Fibroblast of skin of abdomen (primary cell): ENCODE results near the gene HRH2.

Experiments
- DNase-seq: peaks from one replicate; pipeline ENCODE4 v3.0.0-alpha.2; 2013

Gene HRH2

DNA sequence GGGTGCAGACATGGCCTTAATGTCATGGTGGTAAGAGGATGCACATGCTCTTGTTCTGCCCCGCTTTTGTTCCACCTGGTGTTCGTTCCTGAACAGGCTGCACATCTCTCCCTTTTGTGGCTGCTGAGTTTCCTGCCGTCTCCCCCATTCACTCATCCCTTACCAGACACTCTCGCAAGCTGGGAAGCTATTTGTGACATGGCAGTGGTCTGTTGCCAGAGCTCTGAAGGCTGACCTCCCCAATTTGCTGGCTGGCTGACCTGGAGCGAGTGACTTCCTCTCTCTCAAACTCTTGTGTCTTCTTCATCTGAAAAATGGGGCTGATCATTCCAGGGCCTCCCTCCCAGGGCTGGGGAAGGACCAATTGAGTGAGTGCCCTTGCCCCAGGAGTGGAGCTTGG, 35.9 kb downstream of the HRH2 start:
- DNase-seq, result no peak

GRCh38 chr5:175694371-175695160, 36.7 kb downstream of the HRH2 start:
- DNase-seq, result no peak

DNA sequence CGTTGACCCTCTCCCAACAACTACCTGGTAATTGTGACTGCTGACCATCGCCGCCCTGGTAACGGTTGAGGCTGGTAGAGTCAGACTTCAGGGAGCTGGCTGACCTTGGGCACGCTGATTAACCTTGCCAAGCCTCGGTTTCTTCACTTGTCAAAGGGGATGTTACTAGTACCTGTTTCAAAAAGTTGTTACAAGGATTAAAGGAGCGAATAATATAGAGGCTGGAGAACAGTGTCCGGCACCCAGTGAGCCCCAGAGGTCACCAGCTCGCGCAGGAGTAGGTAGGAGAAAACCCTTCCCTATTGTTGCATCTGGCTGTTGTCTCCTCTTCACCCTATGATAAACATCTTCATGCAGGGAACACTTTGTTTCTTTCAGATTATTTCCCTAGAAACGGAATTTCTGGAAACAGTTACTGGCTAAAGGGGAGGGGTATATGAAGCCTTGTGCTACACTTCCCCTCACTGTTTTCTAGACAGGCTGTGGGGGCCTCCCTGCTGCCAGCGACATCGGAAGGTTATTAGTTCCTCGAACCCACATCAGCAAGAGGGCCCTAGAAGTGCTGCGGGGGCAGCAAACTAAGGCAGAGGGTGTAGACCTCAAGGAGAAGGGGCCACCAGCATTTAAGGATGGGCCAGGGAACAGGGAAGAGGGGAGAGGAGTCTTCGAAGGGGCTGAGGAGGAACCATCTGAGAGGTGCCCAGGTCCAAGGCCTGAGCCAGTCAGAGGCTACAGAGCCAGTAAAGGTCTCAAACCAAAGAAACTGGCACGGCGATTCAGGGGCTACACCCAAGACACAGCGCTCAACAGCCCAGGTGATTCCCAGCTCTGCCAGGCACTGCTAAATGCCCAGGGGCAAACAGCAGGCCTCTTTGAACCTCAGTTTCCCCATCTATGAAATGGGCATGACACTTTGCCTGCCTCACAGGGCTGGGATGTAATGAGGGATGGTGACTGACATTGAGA, 37.6 kb downstream of the HRH2 start:
- DNase-seq, result no peak

- no peak for DNase-seq
Observed at GRCh38 chr5:175696139-175696854, 38.4 kb downstream of the HRH2 start.

DNA sequence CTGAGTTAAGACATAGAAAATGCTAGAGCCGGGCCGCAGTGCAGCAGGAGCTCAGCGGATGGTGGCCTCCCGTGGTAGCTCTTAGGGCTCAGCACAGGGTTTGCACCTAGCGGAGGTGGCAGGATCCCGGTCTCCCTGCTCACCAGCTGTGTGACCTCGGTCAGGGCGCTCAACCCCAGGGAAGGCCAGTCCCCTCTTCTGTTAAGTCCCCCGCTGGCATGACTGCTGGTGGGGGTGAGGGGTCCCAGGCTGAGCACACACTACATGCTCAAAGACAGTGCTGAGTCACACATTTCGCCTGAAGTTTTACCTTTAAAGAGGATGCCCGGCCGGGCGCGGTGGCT, 39.0 kb downstream of the HRH2 start:
- no peak for DNase-seq

GRCh38 chr5:175697846-175698245, 40.0 kb downstream of the HRH2 start:
- no peak for DNase-seq

DNA sequence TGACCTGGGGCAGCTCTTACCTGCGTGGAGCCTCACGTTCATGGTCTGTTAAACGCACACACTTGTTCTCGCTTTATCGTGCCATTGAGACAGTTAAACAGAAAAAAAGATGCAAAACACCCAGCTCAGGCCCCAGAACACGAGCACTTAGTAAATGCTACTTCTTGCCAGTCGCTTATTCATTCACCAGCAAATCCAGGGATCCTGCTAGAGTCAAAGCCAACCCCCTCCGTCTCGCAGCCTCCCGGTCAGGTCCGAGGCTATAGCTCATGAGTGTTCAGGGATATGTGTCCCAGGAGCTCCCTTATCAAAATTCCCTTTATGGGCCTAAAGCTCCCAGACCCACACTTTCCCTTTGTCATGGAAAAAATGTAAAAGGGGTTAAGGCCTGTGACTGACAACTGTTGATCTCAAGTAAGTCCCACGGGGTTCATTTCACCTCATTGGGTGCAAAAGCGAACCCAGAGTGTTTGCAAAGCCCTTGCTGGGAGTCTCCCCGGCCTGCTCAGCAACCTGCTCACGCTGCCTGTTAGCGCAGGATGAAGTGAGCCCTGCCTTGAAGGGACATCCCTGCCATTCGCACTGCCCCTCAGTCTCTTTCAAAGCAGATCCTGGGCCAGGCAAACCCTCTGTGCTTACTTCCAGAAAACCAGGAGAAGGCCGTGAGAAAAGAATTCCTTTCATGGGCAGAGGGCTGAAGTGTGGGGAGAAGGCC, 40.7 kb downstream of the HRH2 start:
- DNase-seq, result no peak

- DNase-seq, result no peak
Observed at GRCh38 chr5:175700991-175701390, 43.1 kb downstream of the HRH2 start.

GRCh38 chr5:175701797-175702196, 43.9 kb downstream of the HRH2 start:
- DNase-seq, result no peak

DNA sequence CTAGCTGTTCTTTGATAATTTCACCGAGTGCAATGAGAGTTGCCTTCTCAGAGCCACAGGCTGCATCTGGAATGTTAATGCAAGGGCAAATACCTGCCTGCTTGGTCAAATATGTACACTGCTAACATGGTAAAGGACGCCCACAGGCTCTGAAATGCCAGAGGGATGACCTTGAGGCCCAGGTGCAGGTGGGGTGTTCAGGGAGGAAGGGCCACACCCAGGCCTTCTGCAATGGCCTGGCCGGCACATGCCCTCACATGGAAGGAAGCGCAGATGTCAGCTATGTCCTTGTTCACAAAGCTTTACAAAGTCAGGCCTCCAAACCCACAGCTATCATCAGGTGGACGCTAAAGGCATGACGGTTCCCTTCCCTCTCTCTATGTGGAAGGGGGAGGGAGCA, 48.6 kb downstream of the HRH2 start:
- no peak for DNase-seq

DNA sequence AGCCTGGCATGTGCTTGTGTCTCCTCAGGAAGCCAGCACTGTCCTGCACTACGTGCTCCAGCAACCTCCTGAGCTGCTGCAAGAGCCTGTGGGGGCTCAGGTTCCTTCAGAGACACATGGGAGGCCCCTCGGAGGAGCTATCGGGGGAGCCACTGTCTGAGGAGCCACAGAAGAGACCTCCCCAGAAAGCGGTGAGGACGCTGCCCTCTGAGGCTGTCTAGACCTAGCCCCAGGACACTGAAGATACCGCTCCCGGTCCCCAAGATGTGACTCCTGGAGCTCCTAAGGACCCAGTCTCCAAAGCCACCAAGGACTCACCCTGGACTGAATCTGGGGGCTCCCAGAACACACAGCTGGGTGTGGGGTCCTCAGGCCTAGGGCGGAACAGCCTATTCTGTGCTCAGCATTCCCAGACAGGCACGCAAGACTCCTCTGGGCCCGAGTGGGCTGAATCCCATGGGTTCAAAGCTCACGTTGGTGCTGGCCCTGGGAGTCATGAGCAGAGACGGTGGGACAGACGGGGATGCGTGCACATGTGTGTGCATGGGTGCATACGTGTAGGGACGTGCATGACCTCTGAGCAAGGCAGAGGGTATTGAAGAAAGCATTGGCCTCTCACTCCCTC, 50.0 kb downstream of the HRH2 start:
- no peak for DNase-seq

DNA sequence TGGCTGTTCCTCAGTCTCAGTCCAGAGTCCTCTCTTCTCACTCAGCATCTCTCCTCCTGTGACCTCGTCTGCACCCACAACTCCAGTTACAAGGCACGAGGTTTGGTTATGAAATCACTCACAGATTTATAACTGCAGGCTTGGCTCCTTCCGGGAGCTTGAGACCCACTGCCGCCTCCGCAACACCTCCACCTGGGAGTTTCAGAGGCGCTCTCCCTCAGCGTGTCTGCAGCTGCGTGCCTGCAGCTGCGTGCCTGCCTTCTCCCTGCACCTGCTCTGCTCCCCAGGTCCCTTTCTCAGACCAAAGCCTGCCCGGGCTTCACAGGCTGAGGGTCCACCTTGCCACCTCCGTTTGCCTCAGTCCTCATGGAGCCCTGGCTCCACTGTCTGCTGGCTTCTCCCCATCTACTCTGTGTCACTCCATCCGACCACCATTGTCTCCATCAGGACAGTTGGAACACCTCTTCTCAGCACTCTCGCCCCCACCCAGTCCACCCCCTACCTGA, 51.5 kb downstream of the HRH2 start:
- DNase-seq, result no peak

DNA sequence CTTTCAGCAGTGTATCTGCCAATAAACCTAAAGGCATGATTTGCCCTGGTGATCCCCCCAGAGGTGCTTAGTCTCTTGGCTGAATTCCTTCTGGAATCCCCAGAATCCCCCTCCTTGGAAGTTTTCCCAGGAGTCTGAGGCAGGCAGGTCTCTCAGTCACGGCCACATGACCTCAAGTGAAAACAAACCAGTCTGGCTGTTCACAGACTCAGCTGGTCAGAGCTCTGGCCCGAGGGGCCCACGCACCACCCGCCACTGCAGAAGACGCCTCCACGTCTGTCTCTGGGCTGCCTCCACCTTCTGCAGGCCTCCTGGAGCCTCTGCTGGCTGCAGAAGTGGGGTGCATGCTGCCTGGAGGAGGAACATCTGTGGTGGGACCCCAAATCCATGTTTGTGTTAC, 52.5 kb downstream of the HRH2 start:
- DNase-seq, result no peak

GRCh38 chr5:175711031-175711430, 53.2 kb downstream of the HRH2 start:
- no peak for DNase-seq

GRCh38 chr5:175711472-175712312, 53.8 kb downstream of the HRH2 start:
- no peak for DNase-seq

DNA sequence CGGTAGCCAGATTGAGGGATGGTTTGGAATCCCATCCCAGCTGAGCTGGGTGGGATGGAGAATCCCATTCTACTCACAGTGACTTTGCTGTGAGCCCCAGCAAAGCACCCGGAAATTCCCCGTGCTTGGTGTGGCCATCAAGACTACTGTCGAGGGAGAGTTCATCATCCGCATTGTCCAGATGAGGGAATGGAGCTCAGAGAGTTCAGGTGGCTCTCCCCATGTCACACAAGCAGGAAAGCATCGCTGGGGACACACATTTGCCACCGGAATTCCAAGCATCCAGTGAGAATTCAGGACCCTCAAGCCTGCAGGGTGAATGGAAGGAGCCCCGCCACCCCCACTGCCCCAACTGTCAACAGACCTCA, 54.4 kb downstream of the HRH2 start:
- no peak for DNase-seq

GRCh38 chr5:175712681-175713085, 54.8 kb downstream of the HRH2 start:
- DNase-seq, result no peak

GRCh38 chr5:175713930-175714329, 56.1 kb downstream of the HRH2 start:
- DNase-seq, result no peak

DNA sequence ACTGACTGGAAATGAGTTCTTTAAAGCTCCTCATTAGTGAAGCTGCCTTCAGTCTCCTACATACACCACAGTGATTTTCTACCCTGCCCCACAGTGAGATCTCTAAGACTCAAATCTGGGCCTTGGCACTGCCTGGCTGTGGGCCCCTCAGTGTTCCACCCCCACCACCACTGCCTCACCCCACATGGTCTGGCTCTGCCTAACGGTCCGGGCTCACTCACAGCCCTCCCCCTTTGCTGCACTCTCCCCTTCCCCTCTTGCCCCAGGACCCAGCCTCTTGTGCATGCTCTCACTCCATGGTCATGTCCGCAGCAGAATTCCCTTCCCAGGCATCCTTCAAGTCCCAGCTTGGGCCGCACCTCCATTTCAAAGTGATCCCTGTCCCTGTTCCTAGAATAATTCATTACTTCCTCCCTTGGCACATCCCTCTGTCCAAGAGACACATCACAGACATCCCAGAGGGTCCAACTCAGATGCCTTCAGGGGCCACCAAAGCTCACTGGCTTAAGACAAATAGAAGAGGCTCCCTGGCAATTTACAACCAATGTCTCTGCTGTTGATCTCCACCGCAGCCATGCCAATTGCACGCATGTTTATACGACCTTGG, 56.7 kb downstream of the HRH2 start:
- no peak for DNase-seq
